ENCODE data around the gene IKZF3. TPM values are rescaled to one million over a fixed set of nuclear protein-coding genes. Genes with fewer than 3 reads are reported as not detected.

Gene IKZF3
- total and polyA plus RNA-seq, 8 donors, result 0.56 to 5.4 (median 1.1) TPM; not detected in 1

GRCh38 chr17:39808409-39808997, 55.6 kb downstream of the IKZF3 start:
- Histone ChIP-seq H3K36me3 (no peaks in the 10 kb centered on the region), H3K9me3 (no peaks in the 10 kb centered on the region), H3K4me3 (no peak overlapping the region), H3K27ac (no peak overlapping the region), H3K4me1 (peaks cover 0 to 17% (median 8%) of the 10 kb centered on the region in 4 donors), H3K27me3 (no peaks in the 10 kb centered on the region)
- WGBS, 5 donors, result 20 to 43% (median 27%) methylated on average over 3 of the region's 3 CpGs
- intact Hi-C loops (cut with DNase I; ENCODE audit: low total_unique reads), result no loop called here
- TF ChIP-seq POLR2AphosphoS5 (IDR thresholded peaks at IDR 0.05), result no peak
- TF ChIP-seq, protein P1, sequence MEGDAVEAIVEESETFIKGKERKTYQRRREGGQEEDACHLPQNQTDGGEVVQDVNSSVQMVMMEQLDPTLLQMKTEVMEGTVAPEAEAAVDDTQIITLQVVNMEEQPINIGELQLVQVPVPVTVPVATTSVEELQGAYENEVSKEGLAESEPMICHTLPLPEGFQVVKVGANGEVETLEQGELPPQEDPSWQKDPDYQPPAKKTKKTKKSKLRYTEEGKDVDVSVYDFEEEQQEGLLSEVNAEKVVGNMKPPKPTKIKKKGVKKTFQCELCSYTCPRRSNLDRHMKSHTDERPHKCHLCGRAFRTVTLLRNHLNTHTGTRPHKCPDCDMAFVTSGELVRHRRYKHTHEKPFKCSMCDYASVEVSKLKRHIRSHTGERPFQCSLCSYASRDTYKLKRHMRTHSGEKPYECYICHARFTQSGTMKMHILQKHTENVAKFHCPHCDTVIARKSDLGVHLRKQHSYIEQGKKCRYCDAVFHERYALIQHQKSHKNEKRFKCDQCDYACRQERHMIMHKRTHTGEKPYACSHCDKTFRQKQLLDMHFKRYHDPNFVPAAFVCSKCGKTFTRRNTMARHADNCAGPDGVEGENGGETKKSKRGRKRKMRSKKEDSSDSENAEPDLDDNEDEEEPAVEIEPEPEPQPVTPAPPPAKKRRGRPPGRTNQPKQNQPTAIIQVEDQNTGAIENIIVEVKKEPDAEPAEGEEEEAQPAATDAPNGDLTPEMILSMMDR (IDR thresholded peaks at IDR 0.05), result no peak
- no peak for TF ChIP-seq EP300 (IDR thresholded peaks at IDR 0.05)
- TF ChIP-seq POLR2A (IDR thresholded peaks at IDR 0.05), result no peak
- peak in 1 of 2 donors; percentile 77 for DNase-seq

GRCh38 chr17:39804839-39805238, 59.3 kb downstream of the IKZF3 start:
- WGBS, 5 donors, result 14 to 34% (median 28%) methylated on average over 4 of the region's 4 CpGs
- no peak overlapping the region for H3K27ac ChIP-seq
- no peaks in the 10 kb centered on the region for H3K27me3 ChIP-seq
- no peak for DNase-seq
- H3K9me3 ChIP-seq, result no peaks in the 10 kb centered on the region
- no peaks in the 10 kb centered on the region for H3K36me3 ChIP-seq
- H3K4me3 ChIP-seq, result no peak overlapping the region
- intact Hi-C loops (cut with DNase I; ENCODE audit: low total_unique reads), result no loop called here
- TF ChIP-seq EP300 (IDR thresholded peaks at IDR 0.05) (no peak), POLR2AphosphoS5 (IDR thresholded peaks at IDR 0.05) (no peak), POLR2A (IDR thresholded peaks at IDR 0.05) (no peak)
- TF ChIP-seq, protein P1 (IDR thresholded peaks at IDR 0.05), result no peak
- peaks cover 0 to 6% (median 2%) of the 10 kb centered on the region in 4 donors for H3K4me1 ChIP-seq

- Histone ChIP-seq H3K36me3 (no peaks in the 10 kb centered on the region), H3K9me3 (no peaks in the 10 kb centered on the region), H3K4me1 (no peaks in the 10 kb centered on the region), H3K27ac (no peak overlapping the region), H3K4me3 (no peak overlapping the region), H3K27me3 (no peaks in the 10 kb centered on the region)
- 76 to 95% (median 84%) methylated on average over 4 of the region's 4 CpGs for WGBS, 5 donors
- no peak for DNase-seq
- TF ChIP-seq, protein P1 (IDR thresholded peaks at IDR 0.05), result no peak
- no peak for TF ChIP-seq POLR2AphosphoS5 (IDR thresholded peaks at IDR 0.05)
- TF ChIP-seq EP300 (IDR thresholded peaks at IDR 0.05), result no peak
- TF ChIP-seq POLR2A (IDR thresholded peaks at IDR 0.05), result no peak
- intact Hi-C loops (cut with DNase I; ENCODE audit: low total_unique reads), result no loop called here
Measured at GRCh38 chr17:39801055-39801454, 63.1 kb downstream of the IKZF3 start.

DNA sequence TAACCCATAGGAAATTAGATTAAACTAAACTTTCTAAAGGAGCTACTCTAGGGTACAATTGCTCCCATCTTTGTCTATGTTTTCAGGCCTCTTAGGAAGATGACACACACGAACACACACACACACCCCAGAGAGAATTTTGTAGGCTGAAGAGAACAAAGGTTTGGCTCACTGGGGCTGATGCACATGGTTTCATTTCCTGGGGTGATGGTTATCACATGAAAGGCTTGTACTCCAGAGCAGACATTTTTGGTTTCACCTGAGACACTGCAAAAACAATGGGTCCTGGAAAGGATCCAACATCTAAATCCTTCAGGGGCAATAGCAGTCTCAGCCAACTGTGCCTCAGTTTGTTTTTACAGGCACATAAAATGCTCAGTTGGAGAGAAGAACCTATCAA, 63.6 kb downstream of the IKZF3 start:
- Histone ChIP-seq H3K4me3 (no peak overlapping the region), H3K9me3 (no peaks in the 10 kb centered on the region), H3K36me3 (no peaks in the 10 kb centered on the region), H3K27ac (no peak overlapping the region), H3K4me1 (no peaks in the 10 kb centered on the region), H3K27me3 (no peaks in the 10 kb centered on the region)
- peak in 1 of 2 donors; percentile 40 for DNase-seq
- 47 to 70% (median 55%) methylated on average over 1 of the region's 1 CpG for WGBS, 5 donors
- TF ChIP-seq, protein P1 (IDR thresholded peaks at IDR 0.05), result no peak
- TF ChIP-seq POLR2AphosphoS5 (IDR thresholded peaks at IDR 0.05) (no peak), EP300 (IDR thresholded peaks at IDR 0.05) (no peak), POLR2A (IDR thresholded peaks at IDR 0.05) (no peak)
- intact Hi-C loops (cut with DNase I; ENCODE audit: low total_unique reads), result no loop called here

All from stomach (tissue), 9 donors.